Left lobe of liver (tissue), 2 donors: ENCODE results near the gene TLDC2. TPM values are rescaled to one million over a fixed set of nuclear protein-coding genes. Genes with fewer than 3 reads are reported as not detected.
A peak's percentile ranks its signal among the peaks of the same experiment; 100 is the strongest.
"Not testable (repeated sequence)": the region's sequence is repeated elsewhere in the genome, so short reads cannot be mapped to it uniquely, and the experiment has no call there.

Source experiments
- ATAC-seq: fragments of 200-7000 bp; cut with Tn5 transposase; one replicate; pipeline ENCODE4 v1.9.1; 2020; ENCODE audit warnings: mild to moderate bottlenecking, moderate library complexity
- DNase-seq: peaks from one replicate; pipeline ENCODE4 v3.0.0-alpha.2; 2020; ENCODE audit warnings: low spot score
- total RNA-seq: library from RNA; stranded (reverse); gene quantifications from one replicate; pipeline ENCODE4 v1.2.1, GENCODE V29; 2021
- donor health status: DM: no; HTN: no; CAD: no; lungs with moderate emphysema.
- donor health status: DM: no; HTN: yes; CAD: no.

Gene TLDC2
- total RNA-seq: not detected

GRCh38 chr20:36875702-36876472, at the start of gene TLDC2:
Gene TLDC2, plus strand, starts transcription at chr20:36876138. Its CDS starts 37 bp downstream, at chr20:36876175.
- DNase-seq (no peak), ATAC-seq (peak; percentile 92)

DNA sequence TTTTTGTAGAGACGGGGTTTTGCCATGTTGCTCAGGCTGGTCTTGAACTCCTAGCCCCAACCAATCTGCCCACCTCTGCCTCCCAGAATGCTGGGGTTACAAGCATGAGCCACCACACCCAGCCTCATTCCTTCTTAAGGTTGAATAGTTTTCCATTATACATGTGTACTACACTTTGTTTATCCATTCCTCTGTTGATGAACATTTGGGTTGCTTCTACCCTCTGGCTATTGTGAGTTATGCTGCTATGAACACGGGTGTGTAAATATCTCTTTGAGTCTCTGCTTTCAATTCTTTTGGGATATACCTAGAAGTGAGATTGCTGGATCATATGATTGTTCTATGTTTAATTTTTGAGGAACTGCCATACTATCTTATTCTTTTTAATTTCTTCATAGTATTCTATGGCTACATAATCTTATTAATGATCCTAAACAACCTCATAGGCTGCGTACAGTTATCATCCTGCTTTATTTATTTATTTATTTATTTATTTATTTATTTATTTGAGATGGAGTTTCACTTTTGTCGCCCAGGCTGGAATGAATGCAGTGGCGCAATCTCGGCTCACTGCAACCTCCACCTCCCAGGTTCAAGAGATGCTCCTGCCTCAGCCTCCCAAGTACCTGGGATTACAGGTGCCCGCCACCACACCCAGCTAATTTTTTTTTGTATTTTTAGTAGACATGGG, 49.2 kb upstream of the TLDC2 start:
- DNase-seq: no peak
- no peak for ATAC-seq

DNA sequence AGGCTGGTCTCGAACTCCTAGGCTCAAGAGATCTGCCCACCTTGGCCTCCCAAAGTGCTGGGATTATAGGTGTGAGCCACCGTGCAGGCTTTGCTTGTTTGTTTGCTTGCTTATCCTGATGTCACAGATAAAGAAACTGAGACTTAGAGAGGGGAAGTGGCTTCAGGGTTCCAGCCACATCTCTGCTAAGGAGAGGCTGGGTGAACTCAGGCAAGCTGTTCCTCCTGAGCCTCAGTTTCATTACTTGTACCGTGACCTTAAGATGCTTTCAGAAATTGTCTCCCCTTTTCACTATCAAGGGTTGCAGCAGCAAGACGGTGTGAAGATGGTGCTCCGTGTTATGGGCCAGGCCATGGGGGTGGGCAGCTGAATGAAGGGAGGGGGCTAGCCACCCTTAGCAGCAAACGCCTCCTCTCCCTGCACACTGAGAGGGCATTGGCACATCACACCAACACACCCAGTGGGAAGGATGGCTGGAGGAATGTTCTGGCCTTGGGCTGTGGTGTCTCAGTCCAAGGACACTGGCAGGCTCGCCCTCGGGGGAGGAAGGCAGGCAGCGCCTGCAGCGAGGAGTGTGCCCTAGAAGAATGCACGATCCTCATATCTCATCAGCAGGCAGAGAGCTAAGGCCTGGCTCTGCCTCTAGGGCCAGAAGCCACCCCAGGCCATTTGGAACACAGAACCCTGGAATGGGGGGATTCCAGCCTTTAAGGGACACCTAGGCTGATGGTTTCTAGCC, 48.2 kb upstream of the TLDC2 start:
- no peak for DNase-seq
- ATAC-seq: no peak

GRCh38 chr20:36830791-36831691, 44.9 kb upstream of the TLDC2 start:
- no peak for DNase-seq

GRCh38 chr20:36832791-36833190, 43.1 kb upstream of the TLDC2 start:
- ATAC-seq: no peak
- DNase-seq: no peak

More at GRCh38 chr20:36830791-36831691, 44.9 kb upstream of the TLDC2 start:
- ATAC-seq: no peak

DNA sequence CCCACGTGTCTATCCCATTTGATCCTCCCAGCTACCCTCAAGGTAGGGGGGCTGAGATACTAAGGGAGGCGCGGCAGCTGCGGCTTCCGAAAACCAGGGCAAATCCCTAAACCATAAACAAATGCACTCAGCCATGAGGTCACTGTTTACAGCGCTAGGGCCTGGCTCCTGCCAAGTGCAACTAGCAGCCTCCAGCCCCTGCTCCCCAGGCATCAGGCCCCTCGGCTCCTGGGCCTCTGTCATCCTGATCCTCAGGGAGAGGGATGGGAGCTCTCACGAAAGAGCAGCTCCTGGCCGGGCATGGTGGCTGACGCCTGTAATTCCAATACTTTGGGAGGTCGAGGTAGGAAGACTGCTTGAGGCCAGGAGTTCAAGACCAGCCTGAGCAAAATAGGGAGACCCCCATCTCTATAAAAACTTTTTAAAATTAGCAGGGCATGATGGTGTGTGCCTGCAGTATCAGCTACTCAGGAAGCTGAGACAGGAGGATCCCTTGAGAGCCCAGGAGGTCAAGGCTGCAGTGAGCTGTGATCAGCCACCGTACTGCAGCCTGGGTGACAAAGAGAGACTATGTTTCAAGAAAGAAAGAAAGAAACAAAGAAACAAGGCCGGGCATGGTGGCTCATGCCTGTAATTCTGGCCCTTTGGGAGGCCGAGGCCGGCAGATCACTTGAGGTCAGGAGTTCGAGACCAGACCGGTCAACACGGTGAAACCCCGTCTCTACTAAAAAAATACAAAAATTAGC, 42.5 kb upstream of the TLDC2 start:
- no peak for DNase-seq

DNA sequence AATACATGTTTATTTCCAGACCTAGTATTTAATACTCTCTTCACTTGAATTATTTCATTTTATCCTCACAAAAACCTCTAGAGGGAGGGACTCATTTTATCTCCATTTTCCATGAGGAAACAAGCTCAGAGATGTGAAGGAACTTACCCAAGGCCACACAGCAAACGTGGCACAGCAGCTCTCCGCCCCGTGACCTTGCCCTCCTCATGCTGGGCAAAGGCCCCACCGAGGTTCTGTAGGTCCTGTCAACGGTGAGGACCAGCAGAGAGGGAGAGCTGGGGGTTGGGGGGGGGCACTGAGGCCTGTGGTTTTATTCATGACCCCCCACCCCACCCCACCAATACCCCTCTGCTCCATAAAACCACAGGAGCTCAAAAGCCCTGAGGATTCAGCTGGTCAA, 40.9 kb upstream of the TLDC2 start:
- DNase-seq (no peak), ATAC-seq (no peak)

More for the DNA sequence above, 42.5 kb upstream of the TLDC2 start:
- ATAC-seq: no peak

DNA sequence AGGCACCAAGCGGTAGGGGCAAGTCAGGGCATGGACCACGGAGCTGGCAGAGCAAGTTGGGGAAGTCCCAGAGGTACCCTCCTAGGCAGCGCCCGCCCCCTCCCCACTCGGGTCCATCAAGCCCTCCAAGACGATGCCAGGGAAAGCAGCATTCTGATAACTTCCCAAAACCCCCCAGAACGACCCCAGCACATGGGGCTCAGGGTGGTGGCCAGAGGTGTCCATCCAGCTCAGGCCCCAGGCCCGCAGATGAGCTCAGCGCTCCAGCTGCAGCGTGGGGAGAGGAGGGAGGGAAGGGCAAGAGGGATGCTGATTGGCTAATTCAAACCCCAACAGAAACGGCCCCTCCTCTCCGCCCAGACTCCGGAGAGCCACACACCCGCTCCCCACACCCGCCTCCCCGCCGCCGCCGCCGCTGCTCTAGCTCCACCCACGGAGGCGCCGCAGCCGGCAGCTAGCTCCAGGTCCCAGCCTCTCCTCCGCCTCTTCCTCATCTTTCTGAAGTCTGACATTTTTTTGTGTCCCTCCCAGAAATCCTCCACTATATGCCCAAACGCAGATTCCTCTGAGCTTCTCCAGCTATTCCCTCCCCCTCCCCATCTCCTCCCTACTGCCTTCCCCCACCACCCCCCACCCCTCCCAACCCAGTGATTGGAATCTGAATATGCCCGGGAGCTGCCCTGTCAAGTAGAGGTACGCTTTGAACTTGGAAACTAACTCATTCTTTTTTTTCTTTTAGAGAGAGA, 40.3 kb upstream of the TLDC2 start:
- ATAC-seq (peak; percentile 98), DNase-seq (peak; percentile 79)

DNA sequence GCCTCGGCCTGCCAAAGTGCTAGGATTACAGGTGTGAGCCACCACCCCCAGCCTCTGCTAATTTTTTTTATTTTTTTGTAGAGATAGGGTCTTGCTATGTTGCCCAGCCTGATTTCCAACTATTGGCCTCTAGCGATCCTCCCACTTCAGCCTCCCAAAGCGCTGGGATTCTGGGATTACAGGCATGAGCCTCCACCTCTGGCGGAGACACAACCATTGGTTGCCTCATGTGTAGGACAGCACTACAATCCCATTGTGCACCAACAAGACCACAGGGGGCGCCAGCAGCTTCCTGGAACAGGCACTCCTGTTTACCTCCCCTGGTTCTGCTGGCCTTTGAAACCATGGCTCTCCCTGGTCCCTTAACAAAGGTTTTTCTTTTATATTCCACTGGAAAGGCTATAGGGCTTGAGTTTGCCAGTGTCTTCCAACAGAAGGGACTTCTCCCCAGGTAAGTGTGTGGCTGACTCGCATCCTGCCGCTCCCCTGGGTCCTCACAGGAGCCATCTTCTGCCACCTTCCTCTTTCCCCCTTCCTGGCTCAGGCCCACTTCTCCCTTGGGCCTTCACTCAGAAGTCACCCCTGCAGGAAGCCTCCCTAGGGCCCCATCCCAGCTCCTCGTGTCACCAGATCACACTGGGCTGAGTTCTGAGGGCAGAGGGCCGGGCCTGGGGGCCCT, 39.2 kb upstream of the TLDC2 start:
- ATAC-seq (no peak), DNase-seq (no peak)

GRCh38 chr20:36838376-36838775, 37.6 kb upstream of the TLDC2 start:
- DNase-seq, ATAC-seq: not testable (repeated sequence)

DNA sequence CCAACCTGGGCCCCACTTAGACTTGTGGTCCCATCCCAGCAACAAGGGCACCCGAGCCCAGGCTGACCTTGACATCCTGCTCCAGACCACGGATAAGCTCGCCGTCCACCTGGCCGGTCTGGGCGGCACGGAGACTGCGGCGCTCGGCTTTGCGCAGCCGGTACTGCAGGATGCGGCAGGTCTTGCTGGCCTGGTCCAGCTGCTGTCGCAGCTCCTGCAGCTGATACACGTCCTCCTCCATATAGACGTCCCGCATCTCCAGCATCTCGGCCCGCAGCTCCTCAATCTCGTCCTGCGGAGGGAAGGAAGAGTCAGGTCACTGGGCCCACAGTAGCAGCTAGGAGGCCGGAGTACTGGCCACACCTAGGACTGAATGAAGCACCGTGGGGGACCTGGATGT, 36.8 kb upstream of the TLDC2 start:
- no peak for DNase-seq
- ATAC-seq: no peak

- DNase-seq, ATAC-seq: not testable (repeated sequence)
These were observed 34.9 kb upstream of the TLDC2 start for GRCh38 chr20:36841030-36841429.

GRCh38 chr20:36845288-36845971, 30.5 kb upstream of the TLDC2 start:
- DNase-seq: no peak

GRCh38 chr20:36847009-36847709, 28.8 kb upstream of the TLDC2 start:
- ATAC-seq: peak; percentile 36
- DNase-seq: no peak

More at GRCh38 chr20:36845288-36845971, 30.5 kb upstream of the TLDC2 start:
- no peak for ATAC-seq

GRCh38 chr20:36847710-36848040, 28.3 kb upstream of the TLDC2 start:
- ATAC-seq (no peak), DNase-seq (no peak)

GRCh38 chr20:36848078-36848660, 27.8 kb upstream of the TLDC2 start:
- ATAC-seq (no peak), DNase-seq (no peak)

- ATAC-seq (no peak), DNase-seq (no peak)
These were observed 27.3 kb upstream of the TLDC2 start for GRCh38 chr20:36848677-36849076.
